HEK293 (cell line): ENCODE measurements around the gene DYDC1.

Source experiments
- PRDM10 ChIP-seq: fragments of 450-650 bp; formaldehyde crosslinking; IDR thresholded peaks from 2 replicates; pipeline ENCODE4 v1.5.1; 2016; ENCODE audit warnings: missing biosample characterization, missing genetic modification characterization
- SCRT2 ChIP-seq: fragments of 450-650 bp; formaldehyde crosslinking; IDR thresholded peaks from 2 replicates; pipeline ENCODE4 v1.5.1; 2016; ENCODE audit warnings: missing biosample characterization, missing genetic modification characterization
- WT1 ChIP-seq: fragments of 450-650 bp; formaldehyde crosslinking; IDR thresholded peaks from 2 replicates; pipeline ENCODE4 v1.5.1; 2016; ENCODE audit warnings: missing biosample characterization, missing genetic modification characterization
- ZBTB1 ChIP-seq: fragments of 450-650 bp; formaldehyde crosslinking; IDR thresholded peaks from 2 replicates; pipeline ENCODE4 v1.5.1; 2016; ENCODE audit warnings: missing biosample characterization, missing genetic modification characterization
- ZBTB44 ChIP-seq: fragments of 450-650 bp; IDR thresholded peaks from 2 replicates; pipeline ENCODE4 v1.5.1; 2018; ENCODE audit warnings: missing biosample characterization, mild to moderate bottlenecking, missing genetic modification characterization
- ZEB2 ChIP-seq: fragments of 450-650 bp; formaldehyde crosslinking; IDR thresholded peaks from 2 replicates; pipeline ENCODE4 v1.5.1; 2016; ENCODE audit warnings: missing biosample characterization, missing genetic modification characterization
- ZFHX2 ChIP-seq: fragments of 450-650 bp; formaldehyde crosslinking; conservative IDR thresholded peaks from 2 replicates; pipeline ENCODE4 v1.5.1; 2016; ENCODE audit warnings: missing biosample characterization, missing genetic modification characterization
- ZFP69B ChIP-seq: fragments of 450-650 bp; formaldehyde crosslinking; IDR thresholded peaks from 2 replicates; pipeline ENCODE4 v1.5.1; 2016; ENCODE audit warnings: missing biosample characterization, missing genetic modification characterization
- ZIC2 ChIP-seq: fragments of 450-650 bp; formaldehyde crosslinking; IDR thresholded peaks from 2 replicates; pipeline ENCODE4 v1.5.1; 2016; ENCODE audit warnings: missing biosample characterization, missing genetic modification characterization
- ZNF140 ChIP-seq: fragments of 450-650 bp; formaldehyde crosslinking; IDR thresholded peaks from 2 replicates; pipeline ENCODE4 v1.5.1; 2016; ENCODE audit warnings: missing biosample characterization, missing genetic modification characterization
- ZNF146 ChIP-seq: fragments of 450-650 bp; formaldehyde crosslinking; IDR thresholded peaks from 2 replicates; pipeline ENCODE4 v1.5.1; 2016; ENCODE audit warnings: missing biosample characterization, missing genetic modification characterization
- ZNF148 ChIP-seq: fragments of 450-650 bp; formaldehyde crosslinking; IDR thresholded peaks from 2 replicates; pipeline ENCODE4 v1.5.0; 2017; ENCODE audit warnings: missing biosample characterization, missing genetic modification characterization, borderline replicate concordance
- ZNF174 ChIP-seq: fragments of 450-650 bp; formaldehyde crosslinking; IDR thresholded peaks from 2 replicates; pipeline ENCODE4 v1.5.0; 2017; ENCODE audit warnings: missing biosample characterization, mild to moderate bottlenecking, missing genetic modification characterization
- ZNF211 ChIP-seq: fragments of 450-650 bp; formaldehyde crosslinking; IDR thresholded peaks from 2 replicates; pipeline ENCODE4 v1.5.1; 2016; ENCODE audit warnings: low read depth, missing biosample characterization, missing genetic modification characterization
- ZNF248 ChIP-seq: fragments of 450-650 bp; formaldehyde crosslinking; IDR thresholded peaks from 2 replicates; pipeline ENCODE4 v1.5.1; 2017; ENCODE audit warnings: missing biosample characterization, missing genetic modification characterization
- ZNF266 ChIP-seq: fragments of 450-650 bp; formaldehyde crosslinking; IDR thresholded peaks from 2 replicates; pipeline ENCODE4 v1.5.1; 2016; ENCODE audit warnings: missing biosample characterization, missing genetic modification characterization, low read depth
- ZNF280C ChIP-seq: fragments of 450-650 bp; formaldehyde crosslinking; IDR thresholded peaks from 2 replicates; pipeline ENCODE4 v1.5.1; 2016; ENCODE audit warnings: missing biosample characterization, missing genetic modification characterization
- ZNF398 ChIP-seq: fragments of 450-650 bp; formaldehyde crosslinking; IDR thresholded peaks from 2 replicates; pipeline ENCODE4 v1.5.1; 2017; ENCODE audit warnings: missing biosample characterization, missing genetic modification characterization
- ZNF416 ChIP-seq: fragments of 450-650 bp; formaldehyde crosslinking; IDR thresholded peaks from 2 replicates; pipeline ENCODE4 v1.5.1; 2016; ENCODE audit warnings: missing biosample characterization, missing genetic modification characterization
- ZNF488 ChIP-seq: fragments of 450-650 bp; formaldehyde crosslinking; IDR thresholded peaks from 2 replicates; pipeline ENCODE4 v1.5.1; 2016; ENCODE audit warnings: missing biosample characterization, missing genetic modification characterization
- ZNF514 ChIP-seq: fragments of 450-650 bp; formaldehyde crosslinking; IDR thresholded peaks from 2 replicates; pipeline ENCODE4 v1.5.1; 2016; ENCODE audit warnings: missing biosample characterization, missing genetic modification characterization
- ZNF747 ChIP-seq: fragments of 450-650 bp; formaldehyde crosslinking; IDR thresholded peaks from 2 replicates; pipeline ENCODE4 v1.5.1; 2016; ENCODE audit warnings: missing biosample characterization, missing genetic modification characterization
- ZSCAN4 ChIP-seq: fragments of 450-650 bp; formaldehyde crosslinking; IDR thresholded peaks from 2 replicates; pipeline ENCODE4 v1.5.1; 2017; ENCODE audit warnings: missing biosample characterization, missing genetic modification characterization

The DYDC1 gene

GRCh38 chr10:80289451-80290287 is 66.9 kb downstream of the DYDC1 start, which contains the start of gene MAT1A (continued):
- TF ChIP-seq ZSCAN4 (tag by site-specific recombination) (no peak), ZNF488 (no peak), ZNF174 (no peak), ZFHX2 (tag by site-specific recombination) (no peak), ZFP69B (tag by site-specific recombination) (no peak), ZNF747 (tag by site-specific recombination) (no peak), PRDM10 (tag by site-specific recombination) (peak; percentile 99), ZNF280C (tag by site-specific recombination) (no peak), ZNF148 (tag by site-specific recombination) (no peak), WT1 (tag by site-specific recombination) (peak; percentile 61), ZNF266 (tag by site-specific recombination) (no peak), ZNF248 (tag by site-specific recombination) (no peak), ZNF146 (tag by site-specific recombination) (no peak), ZBTB1 (tag by site-specific recombination) (no peak), ZNF416 (no peak), ZIC2 (tag by site-specific recombination) (peak; percentile 38; the same call in 1 of the 2 replicates), ZNF514 (tag by site-specific recombination) (no peak), ZNF211 (tag by site-specific recombination) (no peak), ZNF398 (peak; percentile 8; the same call in 1 of the 2 replicates), SCRT2 (tag by site-specific recombination) (peak; percentile 49), ZBTB44 (no peak), ZNF140 (tag by site-specific recombination) (no peak), ZEB2 (tag by site-specific recombination) (no peak)
